Activated naive CD8-positive, alpha-beta T cell treated with anti-CD3 and anti-CD28 coated beads for 36 hours (primary cell): Measurements from ENCODE around the gene CRLF1. TPM values are rescaled to one million over a fixed set of nuclear protein-coding genes. Genes with fewer than 3 reads are reported as not detected.
"Not testable (repeated sequence)": the region's sequence is repeated elsewhere in the genome, so short reads cannot be mapped to it uniquely, and the experiment has no call there.

Source experiments
- DNase-seq: peaks from one replicate; pipeline ENCODE4 v3.0.0; 2021
- H3K27ac Mint-ChIP-seq: one replicate; pipeline ENCODE4 v1.8.0; 2022; ENCODE audit warnings: mild to moderate bottlenecking, moderate library complexity, mixed read lengths
- H3K27me3 Mint-ChIP-seq: one replicate; pipeline ENCODE4 v1.8.0; 2022; ENCODE audit warnings: mild to moderate bottlenecking, mixed read lengths
- H3K36me3 Mint-ChIP-seq: one replicate; pipeline ENCODE4 v1.8.0; 2021; ENCODE audit warnings: mild to moderate bottlenecking, mixed read lengths
- H3K4me1 Mint-ChIP-seq: one replicate; pipeline ENCODE4 v1.8.0; 2021; ENCODE audit warnings: mixed read lengths
- H3K4me3 Mint-ChIP-seq: one replicate; pipeline ENCODE4 v1.8.0; 2022; ENCODE audit warnings: mild to moderate bottlenecking, moderate library complexity, mixed read lengths
- H3K9me3 Mint-ChIP-seq: one replicate; pipeline ENCODE4 v1.8.0; 2022; ENCODE audit warnings: mixed read lengths
- total RNA-seq, 2 experiments: library from RNA; stranded (reverse); gene quantifications; one replicate each; pipeline ENCODE4 v1.2.3, GENCODE V29; 2021

The CRLF1 gene
- total RNA-seq, 2 experiments from 2014 or later = not detected

DNA sequence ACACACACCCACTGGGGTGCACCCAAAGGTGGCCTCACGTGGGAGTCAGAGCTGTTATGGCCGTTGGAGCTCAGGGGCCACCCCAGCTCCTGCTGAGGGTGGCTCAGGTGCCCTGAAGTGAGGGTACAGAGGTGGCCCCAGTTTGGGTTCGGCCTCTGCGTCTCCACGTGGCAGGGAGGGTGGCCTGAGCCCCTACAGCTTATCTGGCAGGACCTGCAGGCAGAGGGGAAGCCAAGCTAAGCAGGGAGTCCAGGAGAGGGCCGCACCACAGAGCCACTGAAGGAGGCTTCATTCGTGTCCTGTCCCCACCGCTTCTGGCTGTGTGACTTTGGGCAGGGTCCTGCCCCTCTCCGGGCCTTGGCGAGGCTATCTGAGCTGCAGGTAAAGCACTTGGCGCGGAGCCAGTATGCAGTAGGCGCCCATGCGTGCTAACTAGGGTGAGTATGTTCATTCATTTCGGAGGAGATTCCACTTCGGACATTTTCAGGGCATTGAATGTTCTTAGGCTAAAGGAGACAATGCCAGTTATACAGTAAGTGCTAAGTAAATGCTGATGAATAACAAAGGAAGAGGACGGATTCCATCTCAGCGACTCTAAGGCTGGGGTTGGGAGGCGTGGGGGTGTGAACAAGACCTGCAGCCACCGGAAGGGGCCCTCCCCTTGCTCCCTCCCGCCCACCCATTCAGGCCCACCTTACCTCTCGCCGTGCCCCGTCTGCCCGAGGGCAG, 13.1 kb downstream of the CRLF1 start:
- DNase-seq = no peak
- Mint-ChIP-seq H3K27me3 (peaks cover 16% of the 10 kb centered on the region), H3K4me3 (peak overlapping the region; percentile 18), H3K27ac (no peak overlapping the region), H3K9me3 (no peaks in the 10 kb centered on the region), H3K4me1 (peaks cover 29% of the 10 kb centered on the region), H3K36me3 (peaks cover 15% of the 10 kb centered on the region)

DNA sequence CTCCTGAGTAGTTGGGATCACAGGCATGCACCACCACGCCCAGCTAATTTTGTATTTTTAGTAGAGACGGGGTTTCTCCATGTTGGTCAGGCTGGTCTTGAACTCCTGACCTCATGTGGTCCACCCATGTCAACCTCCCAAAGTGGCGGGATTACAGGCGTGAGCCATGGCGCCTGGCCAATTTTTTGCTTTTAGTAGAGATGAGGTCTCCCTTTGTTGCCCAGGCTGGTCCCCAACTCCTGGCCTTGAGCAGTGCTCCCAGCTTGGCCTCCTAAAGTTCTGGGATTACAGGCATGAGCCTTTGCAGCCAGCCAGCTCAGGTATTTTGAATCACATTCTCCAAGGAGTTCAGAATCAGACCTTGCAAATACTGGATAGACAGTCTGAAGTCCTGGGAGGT, 13.9 kb downstream of the CRLF1 start:
- peaks cover 15% of the 10 kb centered on the region for H3K36me3 Mint-ChIP-seq
- H3K4me3 Mint-ChIP-seq, H3K9me3 Mint-ChIP-seq, H3K27ac Mint-ChIP-seq, DNase-seq: not testable (repeated sequence)
- peaks cover 36% of the 10 kb centered on the region for H3K4me1 Mint-ChIP-seq
- peaks cover 13% of the 10 kb centered on the region for H3K27me3 Mint-ChIP-seq

GRCh38 chr19:18591735-18592385, 14.7 kb downstream of the CRLF1 start:
- Mint-ChIP-seq H3K4me3 (no peak overlapping the region), H3K27ac (no peak overlapping the region), H3K27me3 (peaks cover 13% of the 10 kb centered on the region), H3K9me3 (no peaks in the 10 kb centered on the region), H3K4me1 (peaks cover 40% of the 10 kb centered on the region), H3K36me3 (peaks cover 15% of the 10 kb centered on the region)
- DNase-seq = no peak

GRCh38 chr19:18590273-18591272, 16.0 kb downstream of the CRLF1 start:
- no peaks in the 10 kb centered on the region for H3K9me3 Mint-ChIP-seq
- H3K4me1 Mint-ChIP-seq = peaks cover 33% of the 10 kb centered on the region
- DNase-seq = no peak

DNA sequence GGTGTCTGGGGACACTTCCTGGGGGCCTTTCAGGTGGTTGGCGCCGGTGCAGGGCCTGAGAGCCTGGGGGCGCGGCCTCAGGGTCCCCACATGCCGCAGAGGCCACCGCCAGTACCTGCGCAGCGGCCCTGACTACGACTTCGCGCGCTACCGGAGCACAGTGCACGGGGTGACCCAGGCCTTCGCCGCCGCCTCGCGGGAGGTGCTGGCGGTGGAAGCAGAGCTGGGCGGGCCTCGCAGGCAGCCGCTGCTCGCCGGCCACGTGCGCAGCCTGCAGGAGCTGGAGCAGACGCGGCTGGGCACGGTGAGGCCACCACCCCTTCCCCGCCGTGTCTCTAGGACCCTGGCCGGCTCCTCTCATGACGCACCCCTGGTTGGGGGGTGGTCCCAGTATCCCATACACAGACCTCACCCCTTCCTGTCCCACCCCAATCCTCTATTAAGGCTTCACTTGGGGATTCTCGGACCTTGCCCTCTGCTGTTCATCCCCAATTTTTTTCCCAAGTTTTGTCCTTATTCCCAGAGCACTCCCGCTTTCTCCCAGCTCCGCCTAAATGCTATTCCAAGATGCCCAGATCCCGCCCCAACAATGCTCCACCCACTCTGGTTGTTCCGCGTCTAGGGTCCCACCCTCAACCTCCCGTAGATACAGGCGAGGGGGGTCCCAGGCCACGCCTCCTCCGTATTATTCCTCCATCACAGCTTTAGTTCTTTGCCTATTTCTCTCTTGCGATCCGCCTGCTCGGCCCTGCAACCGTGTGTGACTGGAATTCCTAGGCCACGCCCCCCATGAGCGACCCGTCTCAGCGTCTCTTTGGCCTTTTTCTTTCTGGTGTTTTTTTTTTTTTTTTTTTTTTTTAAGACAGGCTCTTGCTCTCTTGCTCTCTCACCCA, 17.0 kb downstream of the CRLF1 start:
- Mint-ChIP-seq H3K4me1 (peaks cover 31% of the 10 kb centered on the region), H3K4me3 (peak overlapping the region; percentile 92), H3K36me3 (peaks cover 15% of the 10 kb centered on the region), H3K27ac (peak overlapping the region; percentile 96), H3K9me3 (no peaks in the 10 kb centered on the region), H3K27me3 (peaks cover 1% of the 10 kb centered on the region)
- DNase-seq = peak; percentile 85

More at GRCh38 chr19:18590273-18591272, 16.0 kb downstream of the CRLF1 start:
- Mint-ChIP-seq H3K4me3 (peak overlapping the region; percentile 92), H3K27me3 (peaks cover 6% of the 10 kb centered on the region), H3K36me3 (peaks cover 15% of the 10 kb centered on the region), H3K27ac (peak overlapping the region; percentile 96)

GRCh38 chr19:18588611-18589379, 17.8 kb downstream of the CRLF1 start, which contains the start of gene REX1BD:
REX1BD (plus strand) TSS chr19:18588798; CDS start chr19:18588802, 4 bp downstream.
- Mint-ChIP-seq H3K27me3 (no peaks in the 10 kb centered on the region), H3K27ac (peak within 1 kb of the TSS; percentile 96), H3K9me3 (no peaks in the 10 kb centered on the region), H3K4me3 (peak within 1 kb of the TSS; percentile 92), H3K4me1 (peaks cover 29% of the 10 kb centered on the region), H3K36me3 (peaks cover 15% of the 10 kb centered on the region)
- peak; percentile 93 for DNase-seq

GRCh38 chr19:18587962-18588610, 18.5 kb downstream of the CRLF1 start:
- Mint-ChIP-seq H3K9me3 (no peaks in the 10 kb centered on the region), H3K36me3 (peaks cover 15% of the 10 kb centered on the region), H3K4me3 (peak overlapping the region; percentile 92), H3K4me1 (peaks cover 24% of the 10 kb centered on the region), H3K27me3 (no peaks in the 10 kb centered on the region), H3K27ac (peak overlapping the region; percentile 83)
- DNase-seq = no peak

- peaks cover 24% of the 10 kb centered on the region for H3K4me1 Mint-ChIP-seq
- no peak for DNase-seq
- no peaks in the 10 kb centered on the region for H3K27me3 Mint-ChIP-seq
- H3K36me3 Mint-ChIP-seq = peaks cover 15% of the 10 kb centered on the region
- H3K9me3 Mint-ChIP-seq = no peaks in the 10 kb centered on the region
- H3K27ac Mint-ChIP-seq = peak overlapping the region; percentile 83
- H3K4me3 Mint-ChIP-seq = peak overlapping the region; percentile 92
Measured at GRCh38 chr19:18587561-18587960, 19.0 kb downstream of the CRLF1 start.

- H3K27me3 Mint-ChIP-seq = no peaks in the 10 kb centered on the region
Measured at GRCh38 chr19:18586306-18586705, 20.3 kb downstream of the CRLF1 start.

GRCh38 chr19:18580311-18580710, 26.3 kb downstream of the CRLF1 start:
- Mint-ChIP-seq H3K4me3 (no peak overlapping the region), H3K27me3 (no peaks in the 10 kb centered on the region), H3K9me3 (no peaks in the 10 kb centered on the region), H3K36me3 (peaks cover 13% of the 10 kb centered on the region), H3K4me1 (peaks cover 11% of the 10 kb centered on the region), H3K27ac (no peak overlapping the region)
- DNase-seq = no peak

More at GRCh38 chr19:18586306-18586705, 20.3 kb downstream of the CRLF1 start:
- Mint-ChIP-seq H3K9me3 (no peaks in the 10 kb centered on the region), H3K36me3 (peaks cover 15% of the 10 kb centered on the region), H3K4me1 (peaks cover 24% of the 10 kb centered on the region), H3K27ac (no peak overlapping the region), H3K4me3 (no peak overlapping the region)
- DNase-seq = no peak

DNA sequence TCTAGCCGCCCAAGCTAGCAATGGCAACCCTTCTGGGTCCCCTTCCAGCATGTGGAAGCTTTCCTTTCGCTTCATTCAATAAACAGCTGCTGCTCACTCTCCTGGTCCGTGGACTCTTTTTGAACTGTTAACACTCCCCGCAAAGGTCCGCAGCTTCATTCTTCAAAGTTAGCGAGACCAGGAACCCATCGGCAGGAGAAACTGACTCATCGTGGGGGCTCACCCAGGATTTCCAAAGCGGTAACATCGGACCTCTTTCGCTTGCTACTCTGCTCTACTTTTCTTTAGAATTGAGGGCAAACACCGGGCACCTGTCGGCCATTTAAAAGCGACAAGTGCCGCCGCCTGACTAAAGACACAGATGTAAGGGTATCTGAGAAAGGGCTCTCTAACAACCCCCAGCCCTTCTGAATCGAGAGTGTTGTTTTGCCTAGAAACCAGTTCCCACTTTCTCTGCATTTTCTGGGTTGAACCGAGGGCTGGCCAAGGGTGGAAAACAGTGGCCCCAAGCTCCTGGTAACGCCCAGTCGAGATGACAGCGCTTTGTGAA, 29.2 kb downstream of the CRLF1 start:
- Mint-ChIP-seq H3K4me3 (no peak overlapping the region), H3K36me3 (peaks cover 39% of the 10 kb centered on the region), H3K4me1 (peaks cover 35% of the 10 kb centered on the region), H3K9me3 (no peaks in the 10 kb centered on the region), H3K27me3 (no peaks in the 10 kb centered on the region), H3K27ac (peak overlapping the region; percentile 48)
- no peak for DNase-seq

DNA sequence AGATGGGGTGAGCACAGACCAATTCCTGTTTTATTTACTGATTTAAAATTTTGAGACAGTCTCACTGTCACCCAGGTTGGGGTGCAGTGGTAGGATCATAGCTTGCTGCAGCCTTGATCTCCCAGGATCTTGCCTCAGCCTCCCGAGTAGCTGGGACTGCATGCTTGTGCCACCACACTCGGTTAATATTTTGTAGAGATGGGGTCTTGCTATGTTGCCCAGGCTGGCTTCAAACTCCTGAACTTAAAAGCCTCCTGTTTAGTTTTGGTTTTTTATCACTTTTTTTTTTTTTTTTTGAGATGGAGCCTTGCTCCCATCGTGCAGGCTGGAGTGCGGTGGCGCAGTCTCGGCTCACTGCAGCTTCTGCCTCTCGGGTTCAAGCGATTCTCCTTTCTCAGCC, 30.2 kb downstream of the CRLF1 start:
- Mint-ChIP-seq H3K9me3 (no peaks in the 10 kb centered on the region), H3K4me1 (peaks cover 37% of the 10 kb centered on the region), H3K36me3 (peaks cover 49% of the 10 kb centered on the region), H3K27ac (peak overlapping the region; percentile 34), H3K27me3 (no peaks in the 10 kb centered on the region), H3K4me3 (no peak overlapping the region)
- DNase-seq = no peak
